Hepatocyte (in vitro differentiated cells): Measurements from ENCODE around the gene PTPRH. TPM values are rescaled to one million over a fixed set of nuclear protein-coding genes. Genes with fewer than 3 reads are reported as not detected.

Experiments used
- DNase-seq: peaks from one replicate; pipeline ENCODE4 v3.0.0-alpha.2; 2016; ENCODE audit warnings: low spot score
- H2AFZ ChIP-seq: fragments of 200-600 bp; sonication (generic); 2 replicates; pipeline ENCODE4 v1.6.0; 2016; ENCODE audit warnings: antibody characterized with exemption, mild to moderate bottlenecking
- H3K27ac ChIP-seq: fragments of 200-600 bp; sonication (generic); 2 replicates; pipeline ENCODE4 v1.5.1; 2016; ENCODE audit warnings: mild to moderate bottlenecking
- H3K27me3 ChIP-seq: fragments of 200-600 bp; sonication (generic); 2 replicates; pipeline ENCODE4 v1.6.1; 2016
- H3K36me3 ChIP-seq: fragments of 200-600 bp; sonication (generic); replicated peaks from 2 replicates; pipeline ENCODE4 v1.5.1; 2016; ENCODE audit warnings: low read depth; ENCODE audit not compliant: insufficient read depth
- H3K4me1 ChIP-seq: fragments of 200-600 bp; sonication (generic); 2 replicates; pipeline ENCODE4 v1.5.1; 2016; ENCODE audit warnings: mild to moderate bottlenecking, moderate library complexity; ENCODE audit not compliant: insufficient read depth
- H3K4me2 ChIP-seq: fragments of 200-600 bp; sonication (generic); 2 replicates; pipeline ENCODE4 v1.6.0; 2016
- H3K4me3 ChIP-seq: fragments of 200-600 bp; sonication (generic); 2 replicates; pipeline ENCODE4 v1.5.1; 2016; ENCODE audit warnings: mild to moderate bottlenecking
- H3K79me2 ChIP-seq: fragments of 200-600 bp; sonication (generic); 2 replicates; pipeline ENCODE4 v1.6.0; 2017; ENCODE audit warnings: mild to moderate bottlenecking
- H3K9me2 ChIP-seq: fragments of 200-600 bp; sonication (generic); replicated peaks from 2 replicates; pipeline ENCODE4 v1.6.0; 2017; ENCODE audit warnings: mild to moderate bottlenecking; ENCODE audit not compliant: insufficient read depth
- H3K9me3 ChIP-seq: fragments of 200-600 bp; sonication (generic); 2 replicates; pipeline ENCODE4 v1.5.1; 2016; ENCODE audit warnings: low read depth, mild to moderate bottlenecking
- H4K20me1 ChIP-seq: fragments of 200-600 bp; sonication (generic); 2 replicates; pipeline ENCODE4 v1.6.0; 2016; ENCODE audit warnings: mild to moderate bottlenecking; ENCODE audit not compliant: insufficient read depth, poor library complexity, severe bottlenecking
- CTCF ChIP-seq: fragments of 200-600 bp; sonication (generic); IDR thresholded peaks from 2 replicates; pipeline ENCODE4 v1.5.1; 2016; ENCODE audit warnings: antibody characterized with exemption, mild to moderate bottlenecking; ENCODE audit not compliant: poor library complexity
- EZH2 ChIP-seq: fragments of 200-600 bp; sonication (generic); IDR thresholded peaks from 2 replicates; pipeline ENCODE4 v1.6.1; 2016; ENCODE audit warnings: antibody characterized with exemption, mild to moderate bottlenecking, borderline replicate concordance
- EZH2phosphoT487 ChIP-seq: fragments of 200-600 bp; sonication (generic); IDR thresholded peaks from one replicate; pipeline ENCODE4 v1.6.1; 2018; ENCODE audit warnings: antibody characterized with exemption, mild to moderate bottlenecking, low read depth, moderate library complexity; ENCODE audit not compliant: unreplicated experiment, severe bottlenecking
- WGBS: methylation state at CpG from one replicate; pipeline ENCODE4 v1.1.6; 2016; ENCODE audit warnings: low lambda C conversion rate; ENCODE audit errors: missing lambda C conversion rate; 5-methylcytosine and 5-hydroxymethylcytosine counted together
- polyA plus RNA-seq: library from polyadenylated mRNA; unstranded; fragments of >200 nt; fragmentation: Nextera tagmentation; extraction: Ambion mirVana; gene quantifications from 2 replicates; pipeline ENCODE4 v1.2.1, GENCODE V29; 2016
- total RNA-seq: library from RNA; depleted of rRNA; stranded (reverse); fragments of >200 nt; gene quantifications from 2 replicates; pipeline ENCODE4 v1.2.3, GENCODE V29; 2014

The PTPRH gene
- total and polyA plus RNA-seq, 2 experiments from 2014 or later, result 7.3 to 30.9 TPM

GRCh38 chr19:55158848-55159749 is 50.2 kb downstream of the PTPRH start:
- no peaks in the 10 kb centered on the region for H4K20me1 ChIP-seq
- no peaks in the 10 kb centered on the region for H3K4me1 ChIP-seq
- H3K27ac ChIP-seq, result no peak overlapping the region
- no peak overlapping the region for H3K4me2 ChIP-seq
- H3K36me3 ChIP-seq, result no peaks in the 10 kb centered on the region
- H2AFZ ChIP-seq, result no peak overlapping the region
- peaks cover 41% of the 10 kb centered on the region for H3K27me3 ChIP-seq
- TF ChIP-seq EZH2 (no peak), EZH2phosphoT487 (no peak), CTCF (no peak)
- H3K79me2 ChIP-seq, result no peaks in the 10 kb centered on the region
- no peaks in the 10 kb centered on the region for H3K9me2 ChIP-seq
- no peaks in the 10 kb centered on the region for H3K9me3 ChIP-seq
- 79% methylated on average over 18 of the region's 18 CpGs for WGBS
- no peak for DNase-seq
- H3K4me3 ChIP-seq, result no peak overlapping the region

GRCh38 chr19:55158423-55158822 is 50.9 kb downstream of the PTPRH start:
- Histone ChIP-seq H2AFZ (no peak overlapping the region), H3K4me3 (no peak overlapping the region), H4K20me1 (no peaks in the 10 kb centered on the region), H3K27me3 (peaks cover 41% of the 10 kb centered on the region), H3K9me2 (no peaks in the 10 kb centered on the region), H3K4me2 (no peak overlapping the region), H3K27ac (no peak overlapping the region), H3K9me3 (no peaks in the 10 kb centered on the region), H3K36me3 (no peaks in the 10 kb centered on the region), H3K79me2 (no peaks in the 10 kb centered on the region), H3K4me1 (no peaks in the 10 kb centered on the region)
- no peak for DNase-seq
- TF ChIP-seq EZH2phosphoT487 (no peak), EZH2 (no peak), CTCF (no peak)
- WGBS, result 58% methylated on average over 4 of the region's 4 CpGs

GRCh38 chr19:55157064-55157908 is 52.0 kb downstream of the PTPRH start, which contains the start of gene TNNI3:
Gene TNNI3 (minus strand): TSS chr19:55157732. CDS start chr19:55157589, 143 bp downstream.
- no peaks in the 10 kb centered on the region for H3K9me2 ChIP-seq
- H3K9me3 ChIP-seq, result no peaks in the 10 kb centered on the region
- H3K4me3 ChIP-seq, result no peak within 1 kb of the TSS
- H3K27ac ChIP-seq, result no peak within 1 kb of the TSS
- no peaks in the 10 kb centered on the region for H3K36me3 ChIP-seq
- DNase-seq, result no peak
- peak within 1 kb of the TSS; percentile 77 for H3K4me2 ChIP-seq
- H3K27me3 ChIP-seq, result peaks cover 39% of the 10 kb centered on the region
- H4K20me1 ChIP-seq, result no peaks in the 10 kb centered on the region
- H3K4me1 ChIP-seq, result no peaks in the 10 kb centered on the region
- H2AFZ ChIP-seq, result no peak within 1 kb of the TSS
- TF ChIP-seq EZH2phosphoT487 (no peak), EZH2 (no peak), CTCF (no peak)
- 62% methylated on average over 35 of the region's 39 CpGs for WGBS
- no peaks in the 10 kb centered on the region for H3K79me2 ChIP-seq
